Measurements from ENCODE around the gene TMEM223. TPM values are rescaled to one million over a fixed set of nuclear protein-coding genes. Genes with fewer than 3 reads are reported as not detected.

Gene TMEM223
- total RNA-seq, 6 experiments from 2014 or later, result 6.6 to 26.4 (median 8.2) TPM

GRCh38 chr11:62806611-62807121 is 14.9 kb upstream of the TMEM223 start:
- Histone ChIP-seq H3K4me3 (no peak overlapping the region), H3K36me3 (peaks cover 0 to 21% (median 9%) of the 10 kb centered on the region in 4 donors), H3K27ac (peak overlapping the region in 2 of 3 donors; percentile 83 to 89), H3K9me3 (no peaks in the 10 kb centered on the region), H3K27me3 (no peaks in the 10 kb centered on the region), H3K4me1 (peaks cover 0 to 21% (median 0%) of the 10 kb centered on the region in 4 donors)
- no CpG with 5 or more reads among the region's 5 CpGs for WGBS (ENCODE audit: insufficient coverage, low coverage, low lambda C conversion rate, missing lambda C conversion rate)
- TF ChIP-seq, protein P1, sequence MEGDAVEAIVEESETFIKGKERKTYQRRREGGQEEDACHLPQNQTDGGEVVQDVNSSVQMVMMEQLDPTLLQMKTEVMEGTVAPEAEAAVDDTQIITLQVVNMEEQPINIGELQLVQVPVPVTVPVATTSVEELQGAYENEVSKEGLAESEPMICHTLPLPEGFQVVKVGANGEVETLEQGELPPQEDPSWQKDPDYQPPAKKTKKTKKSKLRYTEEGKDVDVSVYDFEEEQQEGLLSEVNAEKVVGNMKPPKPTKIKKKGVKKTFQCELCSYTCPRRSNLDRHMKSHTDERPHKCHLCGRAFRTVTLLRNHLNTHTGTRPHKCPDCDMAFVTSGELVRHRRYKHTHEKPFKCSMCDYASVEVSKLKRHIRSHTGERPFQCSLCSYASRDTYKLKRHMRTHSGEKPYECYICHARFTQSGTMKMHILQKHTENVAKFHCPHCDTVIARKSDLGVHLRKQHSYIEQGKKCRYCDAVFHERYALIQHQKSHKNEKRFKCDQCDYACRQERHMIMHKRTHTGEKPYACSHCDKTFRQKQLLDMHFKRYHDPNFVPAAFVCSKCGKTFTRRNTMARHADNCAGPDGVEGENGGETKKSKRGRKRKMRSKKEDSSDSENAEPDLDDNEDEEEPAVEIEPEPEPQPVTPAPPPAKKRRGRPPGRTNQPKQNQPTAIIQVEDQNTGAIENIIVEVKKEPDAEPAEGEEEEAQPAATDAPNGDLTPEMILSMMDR (IDR thresholded peaks at IDR 0.05), result no peak
- no peak for TF ChIP-seq POLR2A (IDR thresholded peaks at IDR 0.05)
- peak in 1 of 3 donors; percentile 59 for DNase-seq
- ATAC-seq, result peak; percentile 6 to 51 (median 35)
- intact Hi-C loops (cut with DNase I), result no loop called here

GRCh38 chr11:62805961-62806441 is 14.2 kb upstream of the TMEM223 start:
- peaks cover 0 to 21% (median 0%) of the 10 kb centered on the region in 4 donors for H3K4me1 ChIP-seq

DNA sequence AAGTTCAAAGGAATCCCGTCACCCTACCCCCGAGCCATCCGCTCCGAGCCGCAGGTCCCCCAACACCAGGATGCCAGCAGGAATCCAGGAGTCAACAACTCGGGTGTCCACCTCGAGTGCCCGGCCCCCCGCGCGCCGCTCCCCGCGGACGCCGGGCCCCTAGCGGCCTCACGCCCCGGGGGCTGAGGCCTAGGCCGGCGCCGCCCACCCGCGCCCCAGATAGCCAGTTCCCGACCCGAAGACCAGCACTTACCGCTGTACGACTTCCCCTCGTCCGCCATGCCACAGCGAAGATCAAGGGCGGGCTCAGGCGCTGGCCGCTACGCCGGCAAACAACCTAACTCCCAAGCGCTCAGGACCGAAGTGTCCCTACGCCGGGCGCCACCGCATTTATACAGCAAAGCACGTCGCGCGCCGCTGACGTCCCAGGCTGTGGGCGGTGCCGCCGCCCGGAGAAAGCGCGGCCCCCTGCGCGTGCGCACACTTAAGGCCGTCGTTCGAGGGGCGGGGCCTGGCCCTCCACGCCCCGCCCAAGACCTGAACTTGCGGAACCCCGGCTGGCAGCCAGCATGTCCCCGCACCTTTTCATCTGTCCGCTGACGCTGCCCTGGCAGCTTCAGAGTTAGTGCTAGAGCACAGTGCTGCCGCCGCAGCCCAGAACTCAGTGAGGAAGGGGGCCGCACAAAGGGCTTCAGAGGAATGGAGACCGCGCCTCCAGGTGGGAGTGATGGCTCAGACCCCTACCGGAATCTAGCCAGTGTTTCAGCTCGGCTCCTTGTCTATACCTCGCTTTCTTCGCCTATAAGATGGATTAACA is 13.5 kb upstream of the TMEM223 start, which contains the start of gene NXF1:
NXF1 (minus strand) TSS at position 365 of the 817 bp plus-strand sequence; CDS start at position 281, 84 bp downstream.
- WGBS (ENCODE audit: insufficient coverage, low coverage, low lambda C conversion rate, missing lambda C conversion rate), result 3% methylated on average over 13 of the region's 77 CpGs

More at GRCh38 chr11:62805961-62806441, 14.2 kb upstream of the TMEM223 start:
- H3K9me3 ChIP-seq, result no peaks in the 10 kb centered on the region
- H3K4me3 ChIP-seq, result peak overlapping the region; percentile 72 to 84 (median 83)
- 29% methylated on average over 9 of the region's 12 CpGs for WGBS (ENCODE audit: insufficient coverage, low coverage, low lambda C conversion rate, missing lambda C conversion rate)
- intact Hi-C loops (cut with DNase I), result no loop called here
- H3K36me3 ChIP-seq, result peaks cover 0 to 28% (median 12%) of the 10 kb centered on the region in 4 donors
- no peak for ATAC-seq
- DNase-seq, result peak in 1 of 3 donors; percentile 27
- TF ChIP-seq, protein P1 (IDR thresholded peaks at IDR 0.05), result no peak
- no peak for TF ChIP-seq POLR2A (IDR thresholded peaks at IDR 0.05)
- H3K27ac ChIP-seq, result peak overlapping the region; percentile 48 to 89 (median 83)
- no peaks in the 10 kb centered on the region for H3K27me3 ChIP-seq

More for the DNA sequence above, 13.5 kb upstream of the TMEM223 start, which contains the start of gene NXF1:
- H3K36me3 ChIP-seq, result peaks cover 0 to 35% (median 19%) of the 10 kb centered on the region in 4 donors
- peak; percentile 99 for TF ChIP-seq POLR2A (IDR thresholded peaks at IDR 0.05)
- TF ChIP-seq, protein P1 (IDR thresholded peaks at IDR 0.05), result peak in 1 of 4 donors; percentile 13
- ATAC-seq, result peak; percentile 90 to 95 (median 92)
- intact Hi-C loops (cut with DNase I), result no loop called here
- DNase-seq, result peak; percentile 96 to 97 (median 97)
- H3K27me3 ChIP-seq, result no peaks in the 10 kb centered on the region
- peaks cover 0 to 21% (median 0%) of the 10 kb centered on the region in 4 donors for H3K4me1 ChIP-seq
- H3K27ac ChIP-seq, result peak within 1 kb of the TSS; percentile 66 to 89 (median 83)
- no peaks in the 10 kb centered on the region for H3K9me3 ChIP-seq
- H3K4me3 ChIP-seq, result peak within 1 kb of the TSS; percentile 72 to 84 (median 83)
